Left lung (tissue), 10 donors: ENCODE data around the gene TOX2. TPM values are rescaled to one million over a fixed set of nuclear protein-coding genes. Genes with fewer than 3 reads are reported as not detected.

ENCODE experiments used
- ATAC-seq: fragments of 200-7000 bp; cut with Tn5 transposase; one replicate; pipeline ENCODE4 v1.9.1; 2020; ENCODE audit warnings: moderate library complexity
- DNase-seq, 4 donors: peaks; one replicate each; pipeline ENCODE4 v3.0.0-alpha.2; 2013 to 2020
- H3K27ac ChIP-seq, 2 donors: fragments of 200-600 bp; sonication (generic) in 1 of 2; one replicate each; pipeline versions ENCODE4 v1.5.0 to v1.8.0; 2020 to 2021
- H3K27me3 ChIP-seq, 2 donors: fragments of 200-600 bp; sonication (generic) in 1 of 2; one replicate each; pipeline versions ENCODE4 v1.5.0 to v1.8.0; 2020 to 2021
- H3K36me3 ChIP-seq, 2 donors: fragments of 200-600 bp; sonication (generic) in 1 of 2; one replicate each; pipeline versions ENCODE4 v1.5.0 to v1.8.0; 2020 to 2021
- H3K4me1 ChIP-seq, 2 donors: fragments of 200-600 bp; one replicate each; pipeline ENCODE4 v1.8.0; 2021
- H3K4me3 ChIP-seq, 2 donors: fragments of 200-600 bp; sonication (generic) in 1 of 2; one replicate each; pipeline versions ENCODE4 v1.5.0 to v1.8.0; 2020 to 2021; ENCODE audit warnings: mild to moderate bottlenecking in 1 of 2
- H3K9me3 ChIP-seq, 2 donors: fragments of 200-600 bp; sonication (generic) in 1 of 2; one replicate each; pipeline versions ENCODE4 v1.5.0 to v1.8.0; 2020 to 2021
- CTCF ChIP-seq, 2 donors: fragments of 200-600 bp; sonication (generic) in 1 of 2; IDR thresholded peaks; one replicate each; pipeline versions ENCODE4 v1.5.0 to v1.8.0; 2021; ENCODE audit warnings: antibody characterized with exemption in 2 of 2
- intact Hi-C, 2 donors: fragments of 100-400 bp; cut with DNase I; formaldehyde crosslinking; loops; one replicate each; pipeline versions ENCODE4 v1.11.2 to v1.14.2; 2022
- polyA plus RNA-seq, 6 donors: library from polyadenylated mRNA; unstranded; fragments of 120-200 nt; gene quantifications; one replicate each; pipeline ENCODE4 v1.2.1, GENCODE V29; 2013; ENCODE audit not compliant: insufficient read length in 6 of 6
- total RNA-seq, 2 donors: library from RNA; stranded (reverse); fragmentation: NEBNext Ultra II Directional; extraction: Animal tissue kit (Norgen Biotek cat#: 25700); gene quantifications; one replicate each; pipeline ENCODE4 v1.2.1, GENCODE V29; 2021
- donor health status: DM: no; HTN: yes; CAD: no.
- donor health status: DM: no; HTN: no; CAD: no.

Gene TOX2
- total and polyA plus RNA-seq, 8 donors = 14.5 to 61.1 (median 41.3) TPM

- H3K27ac ChIP-seq = peak overlapping the region in 1 of 2 donors; percentile 50
- intact Hi-C loops = loop anchor here in 1 of 2 donors (10.0 kb wide), 1 partner anchor 230 kb away; no protein-coding TSS in a partner anchor
- no peak for TF ChIP-seq CTCF (IDR thresholded peaks at IDR 0.05)
- no peaks in the 10 kb centered on the region for H3K36me3 ChIP-seq
- no peaks in the 10 kb centered on the region for H3K27me3 ChIP-seq
- DNase-seq (peak in 1 of 4 donors; percentile 74), ATAC-seq (no peak)
- peaks cover 0 to 38% of the 10 kb centered on the region in 2 donors for H3K4me1 ChIP-seq
- H3K4me3 ChIP-seq = no peak overlapping the region
- no peaks in the 10 kb centered on the region for H3K9me3 ChIP-seq
Measured at GRCh38 chr20:44074252-44075151, 159.8 kb downstream of the TOX2 start.

- peaks cover 0 to 30% of the 10 kb centered on the region in 2 donors for H3K4me1 ChIP-seq
Measured at GRCh38 chr20:44075191-44075949, 160.7 kb downstream of the TOX2 start.

GRCh38 chr20:44075950-44076232, 161.2 kb downstream of the TOX2 start:
- Histone ChIP-seq H3K36me3 (no peaks in the 10 kb centered on the region), H3K27ac (peak overlapping the region in 1 of 2 donors; percentile 50), H3K4me1 (peaks cover 0 to 35% of the 10 kb centered on the region in 2 donors), H3K9me3 (no peaks in the 10 kb centered on the region), H3K27me3 (no peaks in the 10 kb centered on the region), H3K4me3 (no peak overlapping the region)
- ATAC-seq = no peak
- no peak for DNase-seq
- intact Hi-C loops = loop anchor here in 1 of 2 donors (10.0 kb wide), 1 partner anchor 231 kb away; no protein-coding TSS in a partner anchor
- no peak for TF ChIP-seq CTCF (IDR thresholded peaks at IDR 0.05)

More at GRCh38 chr20:44075191-44075949, 160.7 kb downstream of the TOX2 start:
- intact Hi-C loops = loop anchor here in 1 of 2 donors (10.0 kb wide), 1 partner anchor 231 kb away; no protein-coding TSS in a partner anchor
- H3K36me3 ChIP-seq = no peaks in the 10 kb centered on the region
- no peak for ATAC-seq
- DNase-seq = peak in 1 of 4 donors; percentile 59
- H3K27me3 ChIP-seq = no peaks in the 10 kb centered on the region
- peak overlapping the region in 1 of 2 donors; percentile 50 for H3K27ac ChIP-seq
- H3K9me3 ChIP-seq = no peaks in the 10 kb centered on the region
- H3K4me3 ChIP-seq = no peak overlapping the region
- no peak for TF ChIP-seq CTCF (IDR thresholded peaks at IDR 0.05)

GRCh38 chr20:44079291-44079690, 164.6 kb downstream of the TOX2 start:
- TF ChIP-seq CTCF (IDR thresholded peaks at IDR 0.05) = no peak
- Histone ChIP-seq H3K4me1 (peaks cover 0 to 14% of the 10 kb centered on the region in 2 donors), H3K27me3 (no peaks in the 10 kb centered on the region), H3K36me3 (no peaks in the 10 kb centered on the region), H3K4me3 (no peak overlapping the region), H3K9me3 (no peaks in the 10 kb centered on the region), H3K27ac (no peak overlapping the region)
- ATAC-seq (no peak), DNase-seq (peak in 1 of 4 donors; percentile 46)
- intact Hi-C loops = loop anchor here in 1 of 2 donors (10.0 kb wide), 1 partner anchor 234 kb away; no protein-coding TSS in a partner anchor
